CD14-positive monocyte (primary cell): Measurements from ENCODE around the gene GLG1. TPM values are rescaled to one million over a fixed set of nuclear protein-coding genes. Genes with fewer than 3 reads are reported as not detected.

Source experiments
- DNase-seq, 3 donors: peaks; one replicate each; pipeline ENCODE4 v3.0.0-alpha.2; 2011 to 2022
- H2AFZ ChIP-seq: 2 replicates; pipeline ENCODE4 v1.6.0; 2012; ENCODE audit warnings: mild to moderate bottlenecking, low read depth, low read length, inconsistent platforms; ENCODE audit not compliant: insufficient read depth, poor library complexity, severe bottlenecking
- H3K27ac ChIP-seq, 2 donors: 1 replicate in 1 of 2; 2 replicates in 1 of 2; pipeline ENCODE4 v1.5.1; 2012 to 2013; ENCODE audit warnings: low read length in 2 of 2, control low read depth in 1 of 2, inconsistent platforms in 1 of 2, low read depth in 1 of 2, mild to moderate bottlenecking in 1 of 2
- H3K27me3 ChIP-seq, 2 donors: one replicate each; pipeline versions ENCODE4 v1.6.0 to v1.6.1; 2011 to 2013; ENCODE audit warnings: low read length in 2 of 2; ENCODE audit not compliant: control insufficient read depth in 2 of 2, insufficient read depth in 2 of 2
- H3K36me3 ChIP-seq, 2 donors: replicated peaks in 1 of 2; 1 replicate in 1 of 2; 2 replicates in 1 of 2; pipeline versions ENCODE4 v1.5.1 to v1.6.1; 2012 to 2013; ENCODE audit warnings: low read length in 2 of 2, control low read depth in 1 of 2, inconsistent platforms in 1 of 2, mild to moderate bottlenecking in 1 of 2; ENCODE audit not compliant: insufficient read depth in 2 of 2, control insufficient read depth in 1 of 2
- H3K4me1 ChIP-seq, 2 donors: 1 replicate in 1 of 2; 2 replicates in 1 of 2; pipeline versions ENCODE4 v1.5.1 to v1.6.1; 2012 to 2013; ENCODE audit warnings: low read length in 2 of 2, control low read depth in 1 of 2, inconsistent platforms in 1 of 2, mild to moderate bottlenecking in 1 of 2, moderate library complexity in 1 of 2; ENCODE audit not compliant: insufficient read depth in 2 of 2, control insufficient read depth in 1 of 2
- H3K4me2 ChIP-seq: replicated peaks from 2 replicates; pipeline ENCODE3; 2012; ENCODE audit warnings: low read length, moderate library complexity, mild to moderate bottlenecking; ENCODE audit not compliant: poor library complexity, severe bottlenecking; ENCODE audit errors: extremely low read depth
- H3K4me3 ChIP-seq, 3 experiments: fragments of 200-600 bp in 1 of 3; sonication (generic) in 1 of 3; replicated peaks in 1 of 3; 1 replicate in 2 of 3; 2 replicates in 1 of 3; pipeline ENCODE4 v1.5.1; 2011 to 2013; ENCODE audit warnings: low read length in 3 of 3, mild to moderate bottlenecking in 3 of 3, control low read depth in 2 of 3, low read depth in 2 of 3, inconsistent platforms in 1 of 3, moderate library complexity in 1 of 3
- H3K79me2 ChIP-seq: 2 replicates; pipeline ENCODE4 v1.6.0; 2012; ENCODE audit warnings: mild to moderate bottlenecking, control low read depth, inconsistent platforms, low read length, moderate library complexity; ENCODE audit not compliant: insufficient read depth
- H3K9ac ChIP-seq: 2 replicates; pipeline ENCODE4 v1.6.0; 2017; ENCODE audit warnings: low read length, mild to moderate bottlenecking; ENCODE audit not compliant: insufficient read depth, poor library complexity, severe bottlenecking
- H3K9me3 ChIP-seq, 2 donors: replicated peaks in 1 of 2; 1 replicate in 1 of 2; 2 replicates in 1 of 2; pipeline versions ENCODE4 v1.5.1 to v1.6.1; 2012 to 2013; ENCODE audit warnings: low read length in 2 of 2, control low read depth in 1 of 2; ENCODE audit not compliant: control insufficient read depth in 1 of 2, insufficient read depth in 1 of 2
- H4K20me1 ChIP-seq: 2 replicates; pipeline ENCODE4 v1.6.0; 2012; ENCODE audit warnings: mild to moderate bottlenecking, low read length, control low read depth, moderate library complexity; ENCODE audit not compliant: insufficient read depth
- H3K27ac Mint-ChIP-seq, 7 donors: one replicate each; pipeline ENCODE4 v1.8.0; 2020; ENCODE audit warnings: mild to moderate bottlenecking in 7 of 7, mixed read lengths in 7 of 7, moderate library complexity in 6 of 7, inconsistent platforms in 2 of 7
- H3K27me3 Mint-ChIP-seq, 3 donors: one replicate each; pipeline ENCODE4 v1.8.0; 2021 to 2022; ENCODE audit warnings: low read depth in 3 of 3, mild to moderate bottlenecking in 3 of 3, mixed read lengths in 3 of 3, moderate library complexity in 3 of 3, inconsistent platforms in 1 of 3
- H3K36me3 Mint-ChIP-seq, 2 donors: one replicate each; pipeline ENCODE4 v1.8.0; 2020; ENCODE audit warnings: mixed read lengths in 2 of 2, inconsistent platforms in 1 of 2, mild to moderate bottlenecking in 1 of 2
- H3K4me1 Mint-ChIP-seq: one replicate; pipeline ENCODE4 v1.8.0; 2020; ENCODE audit warnings: mild to moderate bottlenecking, mixed read lengths
- H3K4me3 Mint-ChIP-seq, 2 donors: one replicate each; pipeline ENCODE4 v1.8.0; 2020; ENCODE audit warnings: mild to moderate bottlenecking in 2 of 2, mixed read lengths in 2 of 2, moderate library complexity in 1 of 2
- H3K9me3 Mint-ChIP-seq, 7 donors: one replicate each; pipeline ENCODE4 v1.8.0; 2020 to 2022; ENCODE audit warnings: mixed read lengths in 7 of 7, mild to moderate bottlenecking in 6 of 7, moderate library complexity in 6 of 7, inconsistent platforms in 2 of 7
- WGBS: methylation state at CpG from one replicate; pipeline ENCODE4 v1.1.5; 2013; ENCODE audit warnings: missing lambda C conversion rate; ENCODE audit not compliant: insufficient coverage; 5-methylcytosine and 5-hydroxymethylcytosine counted together
- intact Hi-C, 2 donors: fragments of 100-400 bp; cut with micrococcal nuclease; formaldehyde crosslinking; loops; one replicate each; pipeline versions ENCODE4 v1.15.0 to v1.15.1; 2023
- polyA plus RNA-seq, 3 donors: library from polyadenylated mRNA; depleted of rRNA in 1 of 3; unstranded in 2 of 3; stranded (reverse) in 1 of 3; fragments of 300-500 nt in 2 of 3; fragments of >200 nt in 1 of 3; fragmentation: Illumina TruSeq in 2 of 3; gene quantifications; 1 replicate in 2 of 3; 2 replicates in 1 of 3; pipeline ENCODE4 v1.2.3, GENCODE V29; 2012 to 2021
- TF ChIP-seq, protein P1 (sequence below): fragments of 200-600 bp; IDR thresholded peaks from one replicate; pipeline ENCODE4 v1.8.0; 2022; ENCODE audit warnings: antibody characterized with exemption, mild to moderate bottlenecking

GLG1 gene
- polyA plus RNA-seq, 3 donors: 40.3 to 69.1 (median 51.1) TPM

- Histone ChIP-seq H3K4me1 (peaks cover 22 to 23% of the 10 kb centered on the region in 2 donors), H4K20me1 (peaks cover 53% of the 10 kb centered on the region), H2AFZ (no peak overlapping the region), H3K4me3 (no peak overlapping the region), H3K9me3 (no peaks in the 10 kb centered on the region), H3K4me2 (no peak overlapping the region), H3K9ac (no peak overlapping the region), H3K79me2 (peaks cover 80% of the 10 kb centered on the region), H3K36me3 (peaks cover 0 to 18% of the 10 kb centered on the region in 2 donors), H3K27me3 (no peaks in the 10 kb centered on the region), H3K27ac (peak overlapping the region in 1 of 2 donors; percentile 6)
- H3K36me3 Mint-ChIP-seq: peaks cover 16 to 26% of the 10 kb centered on the region in 2 donors
- intact Hi-C loops: no loop called here
- DNase-seq: no peak
- H3K27ac Mint-ChIP-seq: peak overlapping the region in 5 of 7 donors; percentile 7 to 68 (median 46)
- H3K9me3 Mint-ChIP-seq: no peaks in the 10 kb centered on the region
- WGBS: 100% methylated on average over 1 of the region's 9 CpGs
- H3K27me3 Mint-ChIP-seq: no peaks in the 10 kb centered on the region
- TF ChIP-seq, protein P1, sequence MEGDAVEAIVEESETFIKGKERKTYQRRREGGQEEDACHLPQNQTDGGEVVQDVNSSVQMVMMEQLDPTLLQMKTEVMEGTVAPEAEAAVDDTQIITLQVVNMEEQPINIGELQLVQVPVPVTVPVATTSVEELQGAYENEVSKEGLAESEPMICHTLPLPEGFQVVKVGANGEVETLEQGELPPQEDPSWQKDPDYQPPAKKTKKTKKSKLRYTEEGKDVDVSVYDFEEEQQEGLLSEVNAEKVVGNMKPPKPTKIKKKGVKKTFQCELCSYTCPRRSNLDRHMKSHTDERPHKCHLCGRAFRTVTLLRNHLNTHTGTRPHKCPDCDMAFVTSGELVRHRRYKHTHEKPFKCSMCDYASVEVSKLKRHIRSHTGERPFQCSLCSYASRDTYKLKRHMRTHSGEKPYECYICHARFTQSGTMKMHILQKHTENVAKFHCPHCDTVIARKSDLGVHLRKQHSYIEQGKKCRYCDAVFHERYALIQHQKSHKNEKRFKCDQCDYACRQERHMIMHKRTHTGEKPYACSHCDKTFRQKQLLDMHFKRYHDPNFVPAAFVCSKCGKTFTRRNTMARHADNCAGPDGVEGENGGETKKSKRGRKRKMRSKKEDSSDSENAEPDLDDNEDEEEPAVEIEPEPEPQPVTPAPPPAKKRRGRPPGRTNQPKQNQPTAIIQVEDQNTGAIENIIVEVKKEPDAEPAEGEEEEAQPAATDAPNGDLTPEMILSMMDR: no peak
- H3K4me1 Mint-ChIP-seq: peaks cover 26% of the 10 kb centered on the region
- no peak overlapping the region for H3K4me3 Mint-ChIP-seq
These were observed 14.9 kb downstream of the GLG1 start for GRCh38 chr16:74591876-74592650.

- WGBS: 83% methylated on average over 6 of the region's 6 CpGs
- Histone ChIP-seq H3K79me2 (peaks cover 83% of the 10 kb centered on the region), H2AFZ (no peak overlapping the region), H3K27ac (no peak overlapping the region), H3K4me1 (peaks cover 23 to 33% of the 10 kb centered on the region in 2 donors), H4K20me1 (peaks cover 53% of the 10 kb centered on the region), H3K4me2 (no peak overlapping the region), H3K27me3 (no peaks in the 10 kb centered on the region), H3K4me3 (no peak overlapping the region), H3K9me3 (no peaks in the 10 kb centered on the region), H3K9ac (no peak overlapping the region), H3K36me3 (peaks cover 0 to 10% of the 10 kb centered on the region in 2 donors)
- Mint-ChIP-seq H3K4me1 (peaks cover 43% of the 10 kb centered on the region), H3K9me3 (no peaks in the 10 kb centered on the region), H3K27ac (peak overlapping the region in 1 of 7 donors; percentile 28), H3K27me3 (no peaks in the 10 kb centered on the region), H3K4me3 (no peak overlapping the region), H3K36me3 (peaks cover 11 to 20% of the 10 kb centered on the region in 2 donors)
- TF ChIP-seq, protein P1: no peak
- no peak for DNase-seq
- intact Hi-C loops: no loop called here
These were observed 20.0 kb downstream of the GLG1 start for GRCh38 chr16:74586948-74587347.
